Measurements from ENCODE around the gene MARCHF3.

The MARCHF3 gene

GRCh38 chr5:127053049-127053448 lies 22.7 kb upstream of the MARCHF3 start:
- Histone ChIP-seq H3K36me3 (ENCODE audit: insufficient read depth) (no peaks in the 10 kb centered on the region), H3K27me3 (ENCODE audit: insufficient read depth, low read depth) (no peaks in the 10 kb centered on the region), H3K4me2 (no peak overlapping the region), H3K4me1 (ENCODE audit: low read depth, poor library complexity, severe bottlenecking) (peaks cover 9% of the 10 kb centered on the region), H4K20me1 (ENCODE audit: insufficient read depth) (no peaks in the 10 kb centered on the region), H3K4me3 (IDR thresholded peaks at IDR 0.05; ENCODE audit: insufficient read depth, low read depth, low read length) (no peak overlapping the region), H2AFZ (ENCODE audit: low read depth) (no peak overlapping the region), H3K27ac (no peak overlapping the region), H3K9ac (no peak overlapping the region), H3K79me2 (ENCODE audit: insufficient read depth, low read depth) (no peaks in the 10 kb centered on the region)
- TF ChIP-seq CTCF (conservative IDR thresholded peaks at IDR 0.05; ENCODE audit: low read depth, low read length): no peak

DNA sequence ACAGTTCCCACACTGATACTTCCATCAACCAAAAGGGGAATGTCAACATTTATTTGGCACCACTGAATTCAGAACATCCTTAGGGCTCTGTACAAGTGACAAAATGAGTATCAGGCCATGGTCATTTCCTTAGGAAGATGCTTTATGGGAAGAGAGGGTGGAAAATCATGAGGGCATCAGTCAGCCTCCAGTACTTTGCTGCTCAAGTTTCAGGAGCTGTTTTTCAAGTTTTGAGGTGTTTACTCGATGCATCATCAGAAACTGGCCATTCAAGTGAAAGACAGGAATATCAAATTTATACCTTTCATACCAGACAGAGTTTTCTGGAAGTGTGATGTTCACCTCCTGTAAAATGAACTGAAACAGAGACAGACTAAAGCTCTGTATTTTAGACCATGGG lies 21.2 kb upstream of the MARCHF3 start:
- H3K36me3 ChIP-seq (ENCODE audit: insufficient read depth): no peaks in the 10 kb centered on the region
- no peak overlapping the region for H3K27ac ChIP-seq
- no peak overlapping the region for H3K9ac ChIP-seq
- peaks cover under 1% of the 10 kb centered on the region for H3K4me1 ChIP-seq (ENCODE audit: low read depth, poor library complexity, severe bottlenecking)
- no peak overlapping the region for H3K4me2 ChIP-seq
- no peak for TF ChIP-seq CTCF (conservative IDR thresholded peaks at IDR 0.05; ENCODE audit: low read depth, low read length)
- no peaks in the 10 kb centered on the region for H3K79me2 ChIP-seq (ENCODE audit: insufficient read depth, low read depth)
- H3K4me3 ChIP-seq (IDR thresholded peaks at IDR 0.05; ENCODE audit: insufficient read depth, low read depth, low read length): no peak overlapping the region
- H4K20me1 ChIP-seq (ENCODE audit: insufficient read depth): no peaks in the 10 kb centered on the region
- H2AFZ ChIP-seq (ENCODE audit: low read depth): no peak overlapping the region
- no peaks in the 10 kb centered on the region for H3K27me3 ChIP-seq (ENCODE audit: insufficient read depth, low read depth)

DNA sequence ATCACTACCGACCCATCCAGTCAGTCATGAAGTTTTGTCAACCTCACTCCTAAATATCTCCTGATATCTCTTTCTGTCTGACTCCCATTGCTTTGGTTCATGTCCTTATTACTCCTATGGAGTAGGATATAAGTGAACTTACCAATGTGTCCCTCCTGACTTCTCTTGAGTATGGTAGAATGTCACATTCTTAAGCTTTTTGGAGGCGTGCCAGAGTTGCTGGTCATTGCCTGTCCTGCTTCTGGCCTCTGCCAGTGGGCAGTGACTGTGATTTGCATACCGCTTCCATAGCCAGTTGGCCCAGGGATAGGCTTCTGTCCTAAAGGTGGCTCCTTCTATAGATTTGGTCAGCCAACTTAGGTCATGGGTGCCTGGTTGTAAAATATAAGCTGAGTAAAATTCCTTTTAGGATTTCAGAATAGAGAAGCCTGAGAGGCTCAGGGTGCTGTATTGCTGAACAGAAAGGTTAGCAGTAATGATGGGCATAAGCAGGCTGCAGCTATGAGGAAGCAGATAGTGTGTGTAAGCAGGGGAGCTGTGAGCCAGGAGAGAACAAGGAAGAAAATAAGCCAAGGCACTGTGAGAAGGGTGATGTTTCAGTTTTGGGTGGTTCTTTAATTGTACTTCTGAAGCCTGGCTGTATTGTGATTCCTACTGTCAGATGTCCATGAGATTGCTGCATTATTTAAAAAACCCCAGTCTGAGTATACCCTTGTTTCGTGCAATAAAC lies 16.1 kb upstream of the MARCHF3 start:
- H3K36me3 ChIP-seq (ENCODE audit: insufficient read depth): no peaks in the 10 kb centered on the region
- H3K79me2 ChIP-seq (ENCODE audit: insufficient read depth, low read depth): no peaks in the 10 kb centered on the region

GRCh38 chr5:127042593-127042992 lies 12.2 kb upstream of the MARCHF3 start:
- TF ChIP-seq CTCF (conservative IDR thresholded peaks at IDR 0.05; ENCODE audit: low read depth, low read length): no peak
- Histone ChIP-seq H3K79me2 (ENCODE audit: insufficient read depth, low read depth) (no peaks in the 10 kb centered on the region), H3K4me2 (no peak overlapping the region), H3K27me3 (ENCODE audit: insufficient read depth, low read depth) (no peaks in the 10 kb centered on the region), H3K9ac (no peak overlapping the region), H2AFZ (ENCODE audit: low read depth) (no peak overlapping the region), H3K36me3 (ENCODE audit: insufficient read depth) (no peaks in the 10 kb centered on the region), H3K27ac (no peak overlapping the region), H3K4me3 (IDR thresholded peaks at IDR 0.05; ENCODE audit: insufficient read depth, low read depth, low read length) (no peak overlapping the region), H4K20me1 (ENCODE audit: insufficient read depth) (no peaks in the 10 kb centered on the region), H3K4me1 (ENCODE audit: low read depth, poor library complexity, severe bottlenecking) (no peaks in the 10 kb centered on the region)

More for the DNA sequence above, 16.1 kb upstream of the MARCHF3 start:
- no peak overlapping the region for H3K4me3 ChIP-seq (IDR thresholded peaks at IDR 0.05; ENCODE audit: insufficient read depth, low read depth, low read length)
- H3K4me1 ChIP-seq (ENCODE audit: low read depth, poor library complexity, severe bottlenecking): no peaks in the 10 kb centered on the region
- TF ChIP-seq CTCF (conservative IDR thresholded peaks at IDR 0.05; ENCODE audit: low read depth, low read length): no peak
- H3K27ac ChIP-seq: no peak overlapping the region
- H4K20me1 ChIP-seq (ENCODE audit: insufficient read depth): no peaks in the 10 kb centered on the region
- H3K27me3 ChIP-seq (ENCODE audit: insufficient read depth, low read depth): no peaks in the 10 kb centered on the region
- H3K4me2 ChIP-seq: no peak overlapping the region
- H2AFZ ChIP-seq (ENCODE audit: low read depth): no peak overlapping the region
- no peak overlapping the region for H3K9ac ChIP-seq
